Loucy (cell line): Measurements from ENCODE around the gene SBDS.

ENCODE experiments used
- EZH2phosphoT487 ChIP-seq: fragments of 200-600 bp; IDR thresholded peaks from 2 replicates; pipeline ENCODE4 v1.6.1; 2018; ENCODE audit warnings: antibody characterized with exemption, mild to moderate bottlenecking, moderate library complexity, borderline replicate concordance
- TF ChIP-seq, protein P1 (sequence below): fragments of 200-600 bp; sonication (generic); conservative IDR thresholded peaks from 2 replicates; pipeline ENCODE4 v1.5.1; 2014; ENCODE audit warnings: mild to moderate bottlenecking, antibody characterized with exemption, low read length

DNA sequence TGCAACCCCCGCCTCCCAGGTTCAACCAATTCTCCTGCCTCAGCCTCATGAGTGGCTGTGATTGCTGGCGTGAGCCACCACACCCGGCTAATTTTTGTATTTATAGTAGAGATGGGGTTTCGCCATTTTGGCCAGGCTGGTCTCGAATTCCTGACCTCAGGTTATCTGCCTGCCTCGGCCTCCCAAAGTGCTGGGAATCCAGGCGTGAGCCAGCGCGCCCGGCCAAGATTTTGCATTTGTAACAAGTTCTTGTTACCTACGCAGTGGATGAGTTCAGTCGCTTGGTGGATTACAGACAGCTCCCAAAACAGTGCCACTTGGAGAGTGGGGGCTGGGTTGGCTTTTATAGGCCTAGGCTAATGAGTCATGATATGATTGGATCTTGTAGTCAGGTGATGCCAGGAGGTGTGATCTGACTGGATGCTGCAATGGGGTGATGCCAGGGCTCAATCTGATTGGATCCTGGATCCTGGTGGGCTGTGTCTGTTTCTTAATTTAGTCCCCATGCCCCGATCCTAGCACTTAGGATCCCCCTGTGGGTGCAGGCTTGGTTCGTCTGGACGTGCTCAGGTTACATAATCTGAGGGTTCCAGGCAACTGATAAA is 20.3 kb downstream of the SBDS start:
- TF ChIP-seq, protein P1, sequence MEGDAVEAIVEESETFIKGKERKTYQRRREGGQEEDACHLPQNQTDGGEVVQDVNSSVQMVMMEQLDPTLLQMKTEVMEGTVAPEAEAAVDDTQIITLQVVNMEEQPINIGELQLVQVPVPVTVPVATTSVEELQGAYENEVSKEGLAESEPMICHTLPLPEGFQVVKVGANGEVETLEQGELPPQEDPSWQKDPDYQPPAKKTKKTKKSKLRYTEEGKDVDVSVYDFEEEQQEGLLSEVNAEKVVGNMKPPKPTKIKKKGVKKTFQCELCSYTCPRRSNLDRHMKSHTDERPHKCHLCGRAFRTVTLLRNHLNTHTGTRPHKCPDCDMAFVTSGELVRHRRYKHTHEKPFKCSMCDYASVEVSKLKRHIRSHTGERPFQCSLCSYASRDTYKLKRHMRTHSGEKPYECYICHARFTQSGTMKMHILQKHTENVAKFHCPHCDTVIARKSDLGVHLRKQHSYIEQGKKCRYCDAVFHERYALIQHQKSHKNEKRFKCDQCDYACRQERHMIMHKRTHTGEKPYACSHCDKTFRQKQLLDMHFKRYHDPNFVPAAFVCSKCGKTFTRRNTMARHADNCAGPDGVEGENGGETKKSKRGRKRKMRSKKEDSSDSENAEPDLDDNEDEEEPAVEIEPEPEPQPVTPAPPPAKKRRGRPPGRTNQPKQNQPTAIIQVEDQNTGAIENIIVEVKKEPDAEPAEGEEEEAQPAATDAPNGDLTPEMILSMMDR: no peak
- TF ChIP-seq EZH2phosphoT487: no peak
